Effector memory CD8-positive, alpha-beta T cell (primary cell): ENCODE results near the gene CLK3.
"Not testable (repeated sequence)": the region's sequence is repeated elsewhere in the genome, so short reads cannot be mapped to it uniquely, and the experiment has no call there.

Source experiments
- ATAC-seq: fragments of 150-1000 bp; cut with Tn5 transposase; replicated peaks from 2 replicates; pipeline ENCODE4 v1.10.0; 2021; ENCODE audit warnings: mild to moderate bottlenecking, moderate library complexity
- DNase-seq, 3 experiments: peaks; one replicate each; pipeline ENCODE4 v3.0.0; 2021
- H3K27ac Mint-ChIP-seq, 2 donors: one replicate each; pipeline ENCODE4 v1.8.0; 2022; ENCODE audit warnings: mild to moderate bottlenecking in 2 of 2, mixed read lengths in 2 of 2, moderate library complexity in 2 of 2
- H3K27me3 Mint-ChIP-seq, 2 donors: one replicate each; pipeline ENCODE4 v1.8.0; 2022; ENCODE audit warnings: mixed read lengths in 2 of 2
- H3K36me3 Mint-ChIP-seq: one replicate; pipeline ENCODE4 v1.8.0; 2022; ENCODE audit warnings: mild to moderate bottlenecking, moderate library complexity, mixed read lengths; ENCODE audit not compliant: insufficient read depth
- H3K4me1 Mint-ChIP-seq, 2 donors: one replicate each; pipeline ENCODE4 v1.8.0; 2022; ENCODE audit warnings: low read depth in 2 of 2, mixed read lengths in 2 of 2
- H3K4me3 Mint-ChIP-seq, 2 donors: one replicate each; pipeline ENCODE4 v1.8.0; 2022; ENCODE audit warnings: mild to moderate bottlenecking in 2 of 2, mixed read lengths in 2 of 2, moderate library complexity in 2 of 2
- H3K9me3 Mint-ChIP-seq, 2 donors: one replicate each; pipeline ENCODE4 v1.8.0; 2022; ENCODE audit warnings: mixed read lengths in 2 of 2

The CLK3 gene

DNA sequence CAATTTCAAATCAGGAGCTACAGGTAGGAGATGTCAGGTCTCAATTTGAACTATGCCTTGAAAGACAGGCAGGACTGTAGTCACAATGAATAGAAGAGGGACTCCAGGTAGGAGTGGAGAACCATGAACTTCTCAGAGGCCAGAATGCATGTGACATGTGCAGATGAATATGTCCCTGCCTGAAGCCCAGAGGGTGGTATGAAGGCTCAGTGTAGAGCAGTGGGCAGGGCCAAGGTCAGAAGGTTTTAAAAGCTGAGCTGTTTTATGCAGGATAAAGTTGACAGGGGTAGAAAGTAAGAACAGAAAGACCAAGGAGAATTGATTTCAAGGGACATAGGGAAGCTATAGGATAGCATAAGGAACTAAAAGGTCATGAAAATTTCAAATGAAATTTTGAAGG, 30.8 kb downstream of the CLK3 start:
- Mint-ChIP-seq H3K4me3 (no peak overlapping the region), H3K4me1 (peaks cover 11 to 21% of the 10 kb centered on the region in 2 donors), H3K9me3 (no peaks in the 10 kb centered on the region), H3K36me3 (peaks cover 9% of the 10 kb centered on the region), H3K27ac (no peak overlapping the region), H3K27me3 (no peaks in the 10 kb centered on the region)
- DNase-seq (no peak), ATAC-seq (no peak)

DNA sequence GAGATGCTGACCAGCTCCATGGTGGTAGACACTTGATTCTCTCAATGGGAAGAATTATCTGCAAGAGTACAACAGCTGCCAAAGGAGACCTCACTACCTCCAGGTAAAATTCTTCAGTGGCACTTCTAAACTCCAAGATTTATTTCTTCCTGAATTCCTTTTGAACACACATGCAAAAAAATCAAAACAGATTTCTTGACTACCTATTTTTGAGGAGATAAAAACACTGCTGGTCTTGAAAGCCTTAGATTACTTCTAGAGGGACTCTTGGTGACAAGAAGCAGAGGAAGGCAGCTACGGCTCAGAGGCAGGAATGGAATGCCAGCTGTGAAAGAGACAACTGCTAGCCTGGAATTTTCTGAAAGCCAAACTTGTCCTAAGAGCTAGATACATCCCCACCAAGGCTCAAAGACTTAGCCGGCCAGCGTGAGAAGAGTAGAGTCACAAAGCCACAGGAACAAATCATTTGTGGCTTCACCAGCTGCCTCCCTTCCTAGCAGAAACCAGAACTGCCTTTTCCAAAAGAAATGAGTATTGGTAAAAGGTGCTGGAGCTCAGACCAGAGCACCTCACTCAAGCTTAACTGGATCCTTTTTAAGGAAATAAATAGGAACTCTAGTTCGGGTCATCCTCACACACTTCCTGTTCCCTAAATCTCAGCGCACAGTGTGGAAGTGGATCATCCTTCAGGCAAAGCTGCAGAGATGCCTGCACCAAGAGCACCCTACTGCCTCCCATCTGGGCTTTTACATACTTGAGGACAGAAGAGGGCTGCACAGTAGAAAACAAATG, 32.6 kb downstream of the CLK3 start:
- no peak for DNase-seq
- Mint-ChIP-seq H3K9me3 (no peaks in the 10 kb centered on the region), H3K4me1 (peaks cover 13 to 16% of the 10 kb centered on the region in 2 donors), H3K27me3 (no peaks in the 10 kb centered on the region), H3K4me3 (no peak overlapping the region), H3K36me3 (peaks cover 9% of the 10 kb centered on the region), H3K27ac (no peak overlapping the region)
- no peak for ATAC-seq

DNA sequence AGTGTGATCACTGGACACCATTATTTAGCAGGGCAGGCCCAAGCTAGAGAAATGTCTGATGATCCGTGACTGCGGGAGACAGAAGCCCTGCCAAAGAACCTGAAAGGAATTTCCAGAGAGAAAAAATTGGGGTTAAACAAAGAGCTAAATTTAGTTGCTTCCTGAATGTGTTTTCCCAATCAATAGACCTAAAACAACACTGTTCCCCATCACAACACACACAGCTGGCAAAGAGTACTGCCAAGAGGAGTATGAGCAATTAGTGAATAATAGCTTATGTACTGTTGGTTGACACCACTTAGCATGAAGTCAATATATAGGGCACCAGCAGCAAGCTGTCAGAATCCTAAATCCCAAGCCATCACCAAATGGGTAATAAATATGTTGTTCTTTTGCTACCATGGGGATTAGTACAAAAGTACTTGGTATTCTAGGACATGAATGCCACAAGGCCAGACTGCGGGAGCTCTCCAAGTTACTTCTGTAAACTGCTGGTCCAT, 35.7 kb downstream of the CLK3 start:
- ATAC-seq: no peak
- Mint-ChIP-seq H3K4me1 (peaks cover 14 to 23% of the 10 kb centered on the region in 2 donors), H3K36me3 (peaks cover 9% of the 10 kb centered on the region), H3K27ac (no peak overlapping the region), H3K27me3 (no peaks in the 10 kb centered on the region), H3K9me3 (no peaks in the 10 kb centered on the region), H3K4me3 (no peak overlapping the region)
- no peak for DNase-seq

DNA sequence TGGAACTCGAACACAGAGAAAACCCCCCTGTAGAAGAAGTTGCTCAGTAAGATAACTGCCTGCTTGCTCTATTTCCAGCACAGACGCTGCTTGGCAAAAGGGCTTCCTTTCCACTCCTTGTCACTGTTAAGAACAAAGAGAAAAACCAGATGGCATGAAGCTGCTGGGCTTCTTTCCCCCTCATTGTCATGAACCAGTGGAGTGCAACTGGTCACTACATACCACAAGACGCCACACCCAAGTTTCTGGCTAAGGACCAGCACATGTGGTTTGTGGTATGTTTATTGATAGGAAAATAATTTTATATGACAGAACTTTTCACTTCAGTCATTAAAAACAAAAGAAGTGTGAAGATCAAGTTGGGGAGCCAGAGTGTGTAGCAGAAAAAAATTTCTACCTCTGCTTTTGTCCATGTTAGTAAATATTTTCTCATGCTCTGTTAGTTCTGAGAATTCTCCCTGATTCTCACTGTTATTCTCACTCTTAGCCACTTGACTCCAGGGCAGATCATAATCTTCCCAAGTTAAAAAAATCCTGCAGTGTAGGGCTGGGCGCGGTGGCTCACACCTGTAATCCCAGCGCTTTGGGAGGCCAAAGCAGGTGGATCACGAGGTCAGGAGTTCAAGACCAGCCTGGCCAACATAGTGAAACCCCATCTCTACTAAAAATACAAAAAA, 37.9 kb downstream of the CLK3 start:
- Mint-ChIP-seq H3K27ac (peak overlapping the region in 1 of 2 donors; percentile 49), H3K36me3 (peaks cover 9% of the 10 kb centered on the region), H3K4me3 (no peak overlapping the region), H3K27me3 (no peaks in the 10 kb centered on the region), H3K4me1 (peaks cover 14 to 28% of the 10 kb centered on the region in 2 donors), H3K9me3 (no peaks in the 10 kb centered on the region)
- ATAC-seq (no peak), DNase-seq (no peak)

- H3K27ac Mint-ChIP-seq: no peak overlapping the region
- no peak for DNase-seq
- H3K4me3 Mint-ChIP-seq: no peak overlapping the region
- ATAC-seq: no peak
- H3K9me3 Mint-ChIP-seq: no peaks in the 10 kb centered on the region
- H3K27me3 Mint-ChIP-seq: no peaks in the 10 kb centered on the region
- H3K36me3 Mint-ChIP-seq: no peaks in the 10 kb centered on the region
- peaks cover 10 to 22% of the 10 kb centered on the region in 2 donors for H3K4me1 Mint-ChIP-seq
These were observed 39.8 kb downstream of the CLK3 start for GRCh38 chr15:74655424-74655823.

DNA sequence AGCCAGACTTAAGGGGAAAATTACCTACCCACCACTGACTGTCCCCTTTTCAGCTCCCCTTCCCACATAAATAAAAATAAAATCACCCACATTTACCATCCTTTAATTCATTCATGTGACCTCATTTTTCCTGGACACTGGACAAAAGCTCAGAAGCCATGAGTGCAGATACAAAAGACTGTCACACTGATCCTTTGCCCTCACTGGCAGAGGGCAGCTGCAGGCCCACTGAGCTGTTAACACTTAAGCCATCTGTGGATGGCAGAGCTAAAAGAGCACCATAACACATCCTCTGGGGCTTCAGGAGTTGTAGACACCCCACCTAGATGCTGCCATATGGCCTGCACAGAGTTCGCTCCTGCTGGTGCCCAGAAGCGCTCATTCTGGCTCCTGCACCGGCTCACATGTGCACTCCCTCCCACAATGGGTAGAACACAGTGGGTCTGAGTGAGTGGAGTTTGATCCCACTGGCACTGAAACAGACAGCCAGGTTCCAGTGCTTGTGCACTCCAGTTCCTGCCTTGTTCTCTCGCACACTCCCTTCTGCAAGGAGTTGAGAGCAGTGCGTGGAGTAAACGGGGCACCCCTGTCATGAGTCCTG, 41.4 kb downstream of the CLK3 start:
- ATAC-seq (no peak), DNase-seq (no peak)
- H3K4me3 Mint-ChIP-seq: no peak overlapping the region
- no peaks in the 10 kb centered on the region for H3K27me3 Mint-ChIP-seq
- no peaks in the 10 kb centered on the region for H3K36me3 Mint-ChIP-seq
- peak overlapping the region in 1 of 2 donors; percentile 29 for H3K27ac Mint-ChIP-seq
- peaks cover 10 to 23% of the 10 kb centered on the region in 2 donors for H3K4me1 Mint-ChIP-seq
- H3K9me3 Mint-ChIP-seq: no peaks in the 10 kb centered on the region

DNA sequence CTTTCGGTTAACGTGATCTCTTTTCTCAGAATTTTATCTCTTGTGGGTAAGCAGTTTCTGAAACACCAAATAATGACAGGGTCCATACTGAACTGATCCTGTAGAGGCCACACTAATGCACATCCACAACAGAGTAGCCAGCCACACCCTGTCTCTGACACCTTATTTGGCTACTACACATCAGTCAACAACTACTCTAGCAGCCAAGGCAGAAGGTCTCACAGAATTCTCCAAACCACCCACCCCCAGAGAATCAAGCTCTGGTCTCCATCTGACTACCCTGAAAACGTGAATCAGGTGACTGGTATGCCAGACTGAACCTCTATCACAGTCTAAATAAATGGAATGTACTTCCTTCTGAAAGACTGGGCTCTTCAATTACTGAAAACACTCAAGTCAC, 42.2 kb downstream of the CLK3 start:
- H3K4me3 Mint-ChIP-seq: no peak overlapping the region
- H3K27me3 Mint-ChIP-seq: no peaks in the 10 kb centered on the region
- no peak for DNase-seq
- H3K4me1 Mint-ChIP-seq: peaks cover 12 to 27% of the 10 kb centered on the region in 2 donors
- no peaks in the 10 kb centered on the region for H3K36me3 Mint-ChIP-seq
- H3K9me3 Mint-ChIP-seq: no peaks in the 10 kb centered on the region
- ATAC-seq: no peak
- H3K27ac Mint-ChIP-seq: peak overlapping the region in 1 of 2 donors; percentile 10

- H3K36me3 Mint-ChIP-seq, H3K9me3 Mint-ChIP-seq, H3K4me3 Mint-ChIP-seq, DNase-seq, ATAC-seq, H3K27ac Mint-ChIP-seq, H3K27me3 Mint-ChIP-seq: not testable (repeated sequence)
- peaks cover 8 to 26% of the 10 kb centered on the region in 2 donors for H3K4me1 Mint-ChIP-seq
These were observed 45.6 kb downstream of the CLK3 start for GRCh38 chr15:74661280-74661679.

GRCh38 chr15:74662064-74662860, 46.6 kb downstream of the CLK3 start:
- H3K4me1 Mint-ChIP-seq: peaks cover 9 to 31% of the 10 kb centered on the region in 2 donors
- no peak overlapping the region for H3K4me3 Mint-ChIP-seq
- DNase-seq: no peak
- no peaks in the 10 kb centered on the region for H3K9me3 Mint-ChIP-seq
- H3K27me3 Mint-ChIP-seq: no peaks in the 10 kb centered on the region
- no peak for ATAC-seq
- peaks cover 4% of the 10 kb centered on the region for H3K36me3 Mint-ChIP-seq
- H3K27ac Mint-ChIP-seq: no peak overlapping the region

- Mint-ChIP-seq H3K27ac (peak overlapping the region in 1 of 2 donors; percentile 59), H3K4me3 (no peak overlapping the region), H3K36me3 (peaks cover 10% of the 10 kb centered on the region), H3K27me3 (no peaks in the 10 kb centered on the region), H3K4me1 (peaks cover 9 to 26% of the 10 kb centered on the region in 2 donors), H3K9me3 (no peaks in the 10 kb centered on the region)
- ATAC-seq (no peak), DNase-seq (no peak)
These were observed 47.8 kb downstream of the CLK3 start for GRCh38 chr15:74663303-74664027.

GRCh38 chr15:74664028-74664616, 48.5 kb downstream of the CLK3 start:
- no peak overlapping the region for H3K4me3 Mint-ChIP-seq
- peaks cover 14% of the 10 kb centered on the region for H3K36me3 Mint-ChIP-seq
- peaks cover 8 to 27% of the 10 kb centered on the region in 2 donors for H3K4me1 Mint-ChIP-seq
- no peak for ATAC-seq
- no peaks in the 10 kb centered on the region for H3K9me3 Mint-ChIP-seq
- peak overlapping the region; percentile 59 to 69 for H3K27ac Mint-ChIP-seq
- no peak for DNase-seq
- H3K27me3 Mint-ChIP-seq: no peaks in the 10 kb centered on the region

- DNase-seq: no peak
- Mint-ChIP-seq H3K36me3 (peaks cover 18% of the 10 kb centered on the region), H3K4me3 (no peak overlapping the region), H3K4me1 (peaks cover 8 to 27% of the 10 kb centered on the region in 2 donors), H3K27me3 (no peaks in the 10 kb centered on the region), H3K9me3 (no peaks in the 10 kb centered on the region), H3K27ac (peak overlapping the region; percentile 59 to 69)
- ATAC-seq: no peak
These were observed 49.0 kb downstream of the CLK3 start for GRCh38 chr15:74664670-74665069.
